ENCODE data around the gene TOR1A.

Gene TOR1A

GRCh38 chr9:129768486-129768885, 55.5 kb downstream of the TOR1A start:
- H3K27ac Mint-ChIP-seq = no peak overlapping the region
- H3K4me3 Mint-ChIP-seq = no peak overlapping the region
- no peaks in the 10 kb centered on the region for H3K9me3 Mint-ChIP-seq
- H3K36me3 Mint-ChIP-seq = no peaks in the 10 kb centered on the region
- peaks cover 25% of the 10 kb centered on the region for H3K27me3 Mint-ChIP-seq
- no peak for ATAC-seq
- no peaks in the 10 kb centered on the region for H3K4me1 Mint-ChIP-seq

GRCh38 chr9:129765764-129766317, 58.1 kb downstream of the TOR1A start:
- Mint-ChIP-seq H3K9me3 (no peaks in the 10 kb centered on the region), H3K4me3 (no peak overlapping the region), H3K4me1 (no peaks in the 10 kb centered on the region), H3K27ac (no peak overlapping the region), H3K27me3 (peaks cover 38% of the 10 kb centered on the region), H3K36me3 (no peaks in the 10 kb centered on the region)
- ATAC-seq = no peak

DNA sequence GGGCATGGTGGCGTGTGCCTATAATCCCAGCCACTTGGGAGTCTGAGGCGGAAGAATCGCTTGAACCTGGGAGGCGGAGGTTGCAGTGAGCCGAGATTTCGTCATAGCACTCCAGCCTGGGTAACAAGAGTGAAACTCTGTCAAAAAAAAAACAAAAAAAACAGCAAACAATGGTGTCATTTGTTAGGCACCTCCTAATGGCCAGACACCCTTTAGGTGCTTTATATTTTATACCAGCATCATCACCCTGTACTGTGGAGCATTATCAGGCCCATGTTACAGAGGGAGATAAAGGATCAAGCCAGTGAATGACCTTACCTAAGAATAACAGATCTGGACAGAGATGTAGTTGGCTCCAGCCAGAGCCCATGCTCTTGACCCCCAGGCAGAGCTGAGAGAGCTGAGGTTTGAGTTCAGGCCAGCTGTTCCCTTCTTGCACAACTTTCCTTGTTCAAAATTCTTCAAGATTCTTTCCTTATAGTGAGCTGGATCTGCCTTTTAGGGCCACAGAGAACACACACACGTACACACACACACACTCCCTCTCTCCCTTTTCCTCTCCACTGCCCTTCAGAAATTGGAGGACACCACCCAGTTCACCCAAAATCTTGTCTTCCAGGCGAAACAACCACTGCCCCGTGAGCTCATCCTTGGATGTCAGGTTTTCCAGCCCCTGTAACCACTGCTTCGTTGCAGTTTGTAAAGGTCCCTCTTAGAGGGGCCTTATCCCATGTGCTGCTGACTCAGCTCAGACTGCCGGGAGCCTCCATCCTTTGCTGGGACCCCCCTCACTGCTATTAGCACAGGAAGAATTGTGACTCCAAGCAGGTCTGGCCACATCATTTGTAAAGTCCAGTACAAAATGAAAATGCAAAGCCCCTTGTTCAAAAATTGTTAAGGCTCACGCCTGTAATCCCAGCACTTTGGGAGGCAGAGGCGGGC, 60.7 kb downstream of the TOR1A start:
- no peak for ATAC-seq
- H3K27me3 Mint-ChIP-seq = peaks cover 46% of the 10 kb centered on the region
- no peak overlapping the region for H3K27ac Mint-ChIP-seq
- H3K4me1 Mint-ChIP-seq = peaks cover under 1% of the 10 kb centered on the region
- no peaks in the 10 kb centered on the region for H3K9me3 Mint-ChIP-seq
- H3K36me3 Mint-ChIP-seq = no peaks in the 10 kb centered on the region
- no peak overlapping the region for H3K4me3 Mint-ChIP-seq
